Activated CD4-positive, alpha-beta T cell treated with anti-CD3 and anti-CD28 coated beads for 36 hours (primary cell): Measurements from ENCODE around the gene TUBA3D. TPM values are rescaled to one million over a fixed set of nuclear protein-coding genes. Genes with fewer than 3 reads are reported as not detected.
A peak's percentile ranks its signal among the peaks of the same experiment; 100 is the strongest.
"Not testable (repeated sequence)": the region's sequence is repeated elsewhere in the genome, so short reads cannot be mapped to it uniquely, and the experiment has no call there.

Experiments
- ATAC-seq: fragments of 200-7000 bp; cut with Tn5 transposase; one replicate; pipeline ENCODE4 v1.10.0; 2021; ENCODE audit warnings: mild to moderate bottlenecking, moderate library complexity
- CTCF ChIA-PET: fragments of 350-600 bp; sonication (Branson Sonifier 250); formaldehyde crosslinking; loops from one replicate; lab custom pipeline; 2021; ENCODE audit warnings: antibody characterized with exemption; lab: Charles Lee
- POLR2A ChIA-PET: fragments of 350-600 bp; sonication (Branson Sonifier 250); formaldehyde crosslinking; loops from one replicate; lab custom pipeline; 2021; ENCODE audit warnings: antibody characterized with exemption, inconsistent platforms; lab: Charles Lee
- DNase-seq: peaks from one replicate; pipeline ENCODE4 v3.0.0-alpha.2; 2020
- H3K27ac Mint-ChIP-seq: one replicate; pipeline ENCODE4 v1.8.0; 2021; ENCODE audit warnings: mixed read lengths
- H3K27me3 Mint-ChIP-seq: one replicate; pipeline ENCODE4 v1.8.0; 2021; ENCODE audit warnings: mixed read lengths
- H3K36me3 Mint-ChIP-seq: one replicate; pipeline ENCODE4 v1.8.0; 2021; ENCODE audit warnings: low read depth, mixed read lengths
- H3K4me1 Mint-ChIP-seq: one replicate; pipeline ENCODE4 v1.8.0; 2021; ENCODE audit warnings: mixed read lengths
- H3K4me3 Mint-ChIP-seq: one replicate; pipeline ENCODE4 v1.8.0; 2021; ENCODE audit warnings: mild to moderate bottlenecking, moderate library complexity, mixed read lengths
- H3K9me3 Mint-ChIP-seq: one replicate; pipeline ENCODE4 v1.8.0; 2021; ENCODE audit warnings: low read depth, mixed read lengths
- intact Hi-C, 2 experiments: fragments of 100-400 bp; cut with DNase I in 1 of 2; cut with micrococcal nuclease in 1 of 2; formaldehyde crosslinking; loops; one replicate each; pipeline versions ENCODE4 v1.14.2 to v1.15.1; 2022 to 2024; cut with DNase I, micrococcal nuclease
- total RNA-seq, 2 experiments: library from RNA; stranded (reverse); gene quantifications; one replicate each; pipeline ENCODE4 v1.2.3, GENCODE V29; 2021

TUBA3D gene
- total RNA-seq, 2 experiments from 2014 or later, result not detected

GRCh38 chr2:131486201-131486902 lies 10.4 kb downstream of the TUBA3D start:
- DNase-seq, H3K4me1 Mint-ChIP-seq, H3K9me3 Mint-ChIP-seq, ATAC-seq, CTCF ChIA-PET, POLR2A ChIA-PET, H3K27me3 Mint-ChIP-seq, H3K27ac Mint-ChIP-seq, H3K4me3 Mint-ChIP-seq: not testable (repeated sequence)
- peaks cover 36% of the 10 kb centered on the region for H3K36me3 Mint-ChIP-seq
- intact Hi-C loops, result loop anchor here (5.0 kb wide), 1 partner anchor 1299 kb away; no protein-coding TSS in a partner anchor

DNA sequence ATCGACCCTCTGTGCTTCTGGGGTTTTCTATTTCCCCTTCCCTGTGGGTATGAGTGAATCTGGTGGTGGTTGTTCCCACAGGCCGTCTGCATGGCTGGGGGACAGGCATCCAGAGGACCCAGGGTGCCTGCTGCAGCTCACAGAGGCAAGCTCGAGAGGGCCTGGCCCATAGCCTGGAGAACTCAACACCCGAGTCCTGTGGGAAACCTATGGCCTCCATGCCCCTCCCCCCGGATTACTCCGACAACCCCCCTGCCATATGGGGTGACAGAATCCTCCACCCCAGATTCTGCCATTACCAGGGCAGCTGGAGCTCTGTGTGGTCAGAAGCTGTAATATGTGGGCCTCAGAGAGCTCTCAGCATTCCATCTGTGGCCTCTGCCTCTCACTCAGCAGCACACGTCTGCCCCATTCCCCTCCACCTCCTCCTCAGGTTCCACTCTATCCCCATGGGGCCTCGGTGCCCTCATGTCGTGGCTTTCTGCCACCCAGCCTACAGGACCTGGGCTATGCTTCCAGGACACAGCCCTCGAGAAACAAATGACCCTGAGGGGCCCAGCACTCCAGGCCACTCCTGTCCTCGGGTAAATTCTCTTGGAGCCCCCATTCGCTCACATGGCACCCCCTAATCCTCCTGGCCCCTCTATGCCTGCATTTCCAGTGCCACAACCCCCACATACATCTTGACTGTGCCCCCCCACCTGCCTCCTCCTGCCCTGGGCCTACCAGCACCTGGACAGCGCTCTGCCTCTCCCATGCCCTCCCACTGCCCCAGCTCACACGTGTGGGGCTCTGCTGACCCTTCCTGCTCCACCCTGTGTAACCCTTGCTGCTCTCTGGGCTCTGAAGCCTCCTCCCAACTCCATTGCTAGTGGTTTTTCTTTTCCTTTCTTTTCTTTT lies 12.6 kb downstream of the TUBA3D start:
- ChIA-PET POLR2A (no interaction called here), CTCF (no interaction called here)
- Mint-ChIP-seq H3K27me3 (no peaks in the 10 kb centered on the region), H3K27ac (no peak overlapping the region), H3K4me1 (peaks cover 12% of the 10 kb centered on the region), H3K4me3 (no peak overlapping the region), H3K9me3 (no peaks in the 10 kb centered on the region), H3K36me3 (peaks cover 30% of the 10 kb centered on the region)
- ATAC-seq, result no peak
- no peak for DNase-seq
- intact Hi-C loops, result loop anchor here (5.0 kb wide), 1 partner anchor 1301 kb away; no protein-coding TSS in a partner anchor

DNA sequence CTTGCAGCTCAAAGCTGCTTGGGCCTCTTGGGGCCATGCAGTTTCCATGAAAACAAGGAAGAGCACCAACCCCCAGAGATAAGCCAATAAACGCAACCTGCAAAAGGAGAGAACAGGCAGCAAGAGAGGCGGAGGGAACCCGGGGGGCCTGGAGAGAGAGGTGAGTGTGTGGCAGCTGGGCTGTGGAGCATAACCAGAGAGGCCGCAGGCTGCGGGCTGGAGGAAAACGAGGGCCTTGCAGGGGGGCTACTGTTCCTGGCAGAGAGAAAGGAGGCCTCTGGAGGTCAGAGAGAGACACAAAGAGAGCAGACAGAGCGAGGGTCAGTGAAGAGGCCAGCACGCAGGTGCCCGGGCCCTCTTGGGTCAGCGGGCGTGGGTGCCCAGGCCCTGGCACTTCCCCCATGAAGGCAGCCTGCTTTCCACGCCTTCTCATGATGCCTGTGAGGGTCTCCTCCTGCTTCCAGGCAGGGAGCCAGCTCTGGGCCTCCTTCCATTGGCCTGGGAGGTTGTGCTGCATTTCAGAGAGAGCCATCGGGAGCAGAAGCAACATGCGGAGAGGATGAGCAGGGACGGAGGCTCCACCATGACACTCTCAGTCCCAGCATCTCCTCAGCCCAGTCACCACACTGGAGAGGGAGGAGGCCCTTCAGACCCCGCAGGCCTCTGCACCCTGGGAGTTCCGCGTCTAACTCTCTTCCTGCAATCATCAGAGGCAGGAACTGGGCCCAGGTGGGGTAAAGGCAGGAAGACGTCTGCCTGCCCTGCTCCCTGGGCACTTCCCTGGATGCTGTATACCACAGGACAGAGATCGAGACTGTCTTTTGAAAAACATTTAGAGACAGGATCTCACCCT lies 14.9 kb downstream of the TUBA3D start:
- intact Hi-C loops, result loop anchor here (5.0 to 10.0 kb wide), 3 partner anchors 79 to 1149 kb away; partner anchors contain the start of gene IMP4 (in 1 of the 2)
- DNase-seq, result peak; percentile 50
- POLR2A ChIA-PET, H3K27me3 Mint-ChIP-seq, CTCF ChIA-PET, H3K9me3 Mint-ChIP-seq: not testable (repeated sequence)
- H3K27ac Mint-ChIP-seq, result peak overlapping the region; percentile 91
- peaks cover 31% of the 10 kb centered on the region for H3K36me3 Mint-ChIP-seq
- peak; percentile 17 for ATAC-seq
- peaks cover 28% of the 10 kb centered on the region for H3K4me1 Mint-ChIP-seq
- H3K4me3 Mint-ChIP-seq, result peak overlapping the region; percentile 85

GRCh38 chr2:131491469-131491836 lies 15.5 kb downstream of the TUBA3D start:
- intact Hi-C loops, result loop anchor here (5.0 to 10.0 kb wide), 3 partner anchors 79 to 1149 kb away; partner anchors contain the start of gene IMP4 (in 1 of the 2)
- DNase-seq, H3K9me3 Mint-ChIP-seq, H3K27me3 Mint-ChIP-seq, ATAC-seq, POLR2A ChIA-PET: not testable (repeated sequence)
- peak overlapping the region; percentile 91 for H3K27ac Mint-ChIP-seq
- peaks cover 29% of the 10 kb centered on the region for H3K4me1 Mint-ChIP-seq
- CTCF ChIA-PET, result interaction anchor here (1.6 kb wide), 1 partner anchor 65 kb away, joined by 5 read pairs; no protein-coding TSS in a partner anchor
- peaks cover 30% of the 10 kb centered on the region for H3K36me3 Mint-ChIP-seq
- peak overlapping the region; percentile 85 for H3K4me3 Mint-ChIP-seq

DNA sequence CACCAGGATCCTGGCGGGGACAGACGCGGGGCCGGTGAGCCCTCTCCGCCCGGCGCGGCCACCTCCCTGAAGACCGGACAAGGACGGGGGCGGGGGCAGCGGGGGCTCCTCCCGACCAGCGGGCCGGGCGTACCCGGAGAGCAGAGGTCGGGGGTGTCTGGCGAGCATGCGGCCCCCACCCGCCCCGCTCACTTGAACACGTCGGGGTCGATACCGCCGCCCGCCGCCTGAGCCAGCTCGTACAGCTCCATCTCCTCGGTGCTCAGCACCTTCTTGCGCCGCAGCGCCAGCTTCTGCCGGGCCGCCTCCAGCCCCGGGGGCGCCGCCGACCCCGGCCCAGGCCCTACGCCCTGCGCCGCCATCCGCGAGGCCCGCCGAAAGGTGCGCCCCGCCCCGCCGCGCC lies 16.1 kb downstream of the TUBA3D start, which contains the start of gene MZT2A:
MZT2A (minus strand) TSS at position 383 of the 403 bp plus-strand sequence; CDS start at position 362, 21 bp downstream.
- not testable (repeated sequence) for ATAC-seq
- peaks cover 28% of the 10 kb centered on the region for H3K36me3 Mint-ChIP-seq

GRCh38 chr2:131492418-131493198 lies 16.7 kb downstream of the TUBA3D start:
- Mint-ChIP-seq H3K27me3 (no peaks in the 10 kb centered on the region), H3K4me3 (peak overlapping the region; percentile 99), H3K27ac (peak overlapping the region; percentile 99), H3K4me1 (peaks cover 36% of the 10 kb centered on the region), H3K36me3 (peaks cover 28% of the 10 kb centered on the region), H3K9me3 (no peaks in the 10 kb centered on the region)
- ATAC-seq (peak; percentile 81), DNase-seq (peak; percentile 95)
- intact Hi-C loops, result loop anchor here (1.0 to 10.0 kb wide), 11 partner anchors 35 to 1150 kb away; partner anchors contain the start of genes CCDC74A (in 2 of the 2), IMP4 (in 2 of the 2), PLEKHB2 (in 2 of the 2) and FAM168B (in 1 of the 2)
- CTCF ChIA-PET, result interaction anchor here (0.8 to 1.6 kb wide), 6 partner anchors 29 to 399 kb away, joined by 3 to 6 read pairs (median 3); partner anchors contain the start of gene FAM168B
- POLR2A ChIA-PET, result interaction anchor here (0.6 kb wide), 1 partner anchor 1311 kb away, joined by 3 read pairs; the partner anchor contains the start of gene SMPD4

More for the DNA sequence above, 16.1 kb downstream of the TUBA3D start, which contains the start of gene MZT2A:
- Mint-ChIP-seq H3K4me3 (peak within 1 kb of the TSS; percentile 99), H3K27ac (peak within 1 kb of the TSS; percentile 99), H3K4me1 (peaks cover 31% of the 10 kb centered on the region)
- POLR2A ChIA-PET, H3K27me3 Mint-ChIP-seq, H3K9me3 Mint-ChIP-seq, DNase-seq: not testable (repeated sequence)
- CTCF ChIA-PET, result interaction anchor here (1.2 to 1.6 kb wide), 2 partner anchors 65 to 78 kb away, joined by 5 to 6 read pairs; no protein-coding TSS in a partner anchor
- intact Hi-C loops, result loop anchor here (1.0 to 10.0 kb wide), 11 partner anchors 35 to 1150 kb away; partner anchors contain the start of genes CCDC74A (in 2 of the 2), IMP4 (in 2 of the 2), PLEKHB2 (in 2 of the 2) and FAM168B (in 1 of the 2)

- CTCF ChIA-PET, result interaction anchor here (0.8 to 1.6 kb wide), 6 partner anchors 28 to 400 kb away, joined by 3 to 6 read pairs (median 3); partner anchors contain the start of gene FAM168B
- intact Hi-C loops, result loop anchor here (1.0 to 10.0 kb wide), 8 partner anchors 81 to 1151 kb away; partner anchors contain the start of genes IMP4 (in 2 of the 2) and PLEKHB2 (in 2 of the 2)
- DNase-seq, result no peak
- peak overlapping the region; percentile 99 for H3K4me3 Mint-ChIP-seq
- H3K36me3 Mint-ChIP-seq, result peaks cover 28% of the 10 kb centered on the region
- no peaks in the 10 kb centered on the region for H3K27me3 Mint-ChIP-seq
- peaks cover 42% of the 10 kb centered on the region for H3K4me1 Mint-ChIP-seq
- peak overlapping the region; percentile 99 for H3K27ac Mint-ChIP-seq
- peak; percentile 8 for ATAC-seq
- H3K9me3 Mint-ChIP-seq, result no peaks in the 10 kb centered on the region
- POLR2A ChIA-PET, result interaction anchor here (0.6 kb wide), 1 partner anchor 29 kb away, joined by 3 read pairs; no protein-coding TSS in a partner anchor
These were observed 17.5 kb downstream of the TUBA3D start for GRCh38 chr2:131493199-131493968.

- Mint-ChIP-seq H3K36me3 (peaks cover 30% of the 10 kb centered on the region), H3K4me3 (peak overlapping the region; percentile 25), H3K4me1 (peaks cover 43% of the 10 kb centered on the region), H3K27ac (peak overlapping the region; percentile 47)
- CTCF ChIA-PET, H3K9me3 Mint-ChIP-seq, ATAC-seq, H3K27me3 Mint-ChIP-seq, DNase-seq: not testable (repeated sequence)
- POLR2A ChIA-PET, result interaction anchor here (0.6 kb wide), 1 partner anchor 391 kb away, joined by 4 read pairs; no protein-coding TSS in a partner anchor
- intact Hi-C loops, result loop anchor here in 1 of 2 experiments (10.0 kb wide), 1 partner anchor 1121 kb away; no protein-coding TSS in a partner anchor
These were observed 19.6 kb downstream of the TUBA3D start for GRCh38 chr2:131495506-131495905.
